PC-3 (cell line): Measurements from ENCODE around the gene APBA2. TPM values are rescaled to one million over a fixed set of nuclear protein-coding genes. Genes with fewer than 3 reads are reported as not detected.
A peak's percentile ranks its signal among the peaks of the same experiment; 100 is the strongest.

Source experiments
- ATAC-seq: fragments of 200-7000 bp; cut with Tn5 transposase; 2 replicates; pipeline ENCODE4 v1.9.1; 2020; ENCODE audit warnings: mild to moderate bottlenecking, moderate library complexity
- BruUV-seq: library from RNA; stranded (reverse); fragments of 400-500 nt; replicated peaks from 2 replicates; lab custom pipeline; 2021; lab: Mats Ljungman, UMichigan
- CTCF ChIA-PET: fragments of 300-600 bp; sonication (Branson Sonifier 250); formaldehyde crosslinking; loops from one replicate; lab custom pipeline; 2022; ENCODE audit warnings: antibody characterized with exemption; lab: Charles Lee
- POLR2A ChIA-PET: fragments of 300-600 bp; sonication (Branson Sonifier 250); formaldehyde crosslinking; loops from one replicate; lab custom pipeline; 2022; ENCODE audit warnings: antibody characterized with exemption; ENCODE audit not compliant: unreplicated experiment; lab: Charles Lee
- DNase-seq: peaks from one replicate; pipeline ENCODE4 v3.0.0-alpha.2; 2015
- H2AFZ ChIP-seq: fragments of 300-600 bp; sonication (generic); 2 replicates; pipeline ENCODE4 v1.6.0; 2016; ENCODE audit warnings: antibody characterized with exemption, low read length
- H3F3A ChIP-seq: fragments of 300-600 bp; sonication (generic); one replicate; pipeline ENCODE4 v1.6.0; 2017; ENCODE audit warnings: antibody characterized with exemption, low read length, control low read depth, mild to moderate bottlenecking; ENCODE audit not compliant: unreplicated experiment
- H3K27ac ChIP-seq: fragments of 300-600 bp; sonication (generic); 2 replicates; pipeline ENCODE4 v1.5.1; 2016; ENCODE audit warnings: mild to moderate bottlenecking, low read length
- H3K27me3 ChIP-seq: fragments of 300-600 bp; sonication (generic); 2 replicates; pipeline ENCODE4 v1.6.1; 2016; ENCODE audit warnings: low read length, mixed read lengths
- H3K36me3 ChIP-seq: fragments of 300-600 bp; sonication (generic); 2 replicates; pipeline ENCODE4 v1.6.1; 2016; ENCODE audit warnings: low read depth, mixed run types, low read length, mixed read lengths
- H3K4me1 ChIP-seq: fragments of 300-600 bp; sonication (generic); 2 replicates; pipeline ENCODE4 v1.5.1; 2016; ENCODE audit warnings: low read length; ENCODE audit not compliant: insufficient read depth
- H3K4me2 ChIP-seq: fragments of 300-600 bp; sonication (generic); 2 replicates; pipeline ENCODE4 v1.6.0; 2016; ENCODE audit warnings: low read length
- H3K4me3 ChIP-seq: fragments of 300-600 bp; sonication (generic); 2 replicates; pipeline ENCODE4 v1.5.1; 2016; ENCODE audit warnings: mild to moderate bottlenecking, low read length, mixed read lengths
- H3K79me2 ChIP-seq: fragments of 300-600 bp; sonication (generic); 2 replicates; pipeline ENCODE4 v1.6.1; 2017; ENCODE audit warnings: low read length, mixed read lengths
- H3K9ac ChIP-seq: fragments of 300-600 bp; sonication (generic); 2 replicates; pipeline ENCODE4 v1.6.0; 2016; ENCODE audit warnings: mild to moderate bottlenecking, low read length
- H3K9me2 ChIP-seq: fragments of 300-600 bp; sonication (generic); replicated peaks from 2 replicates; pipeline ENCODE4 v1.6.1; 2016; ENCODE audit warnings: mixed run types, low read length, mixed read lengths
- H3K9me3 ChIP-seq: fragments of 300-600 bp; sonication (generic); 2 replicates; pipeline ENCODE4 v1.6.1; 2016; ENCODE audit warnings: low read length, mixed read lengths
- H4K20me1 ChIP-seq: fragments of 300-600 bp; sonication (generic); 2 replicates; pipeline ENCODE4 v1.6.1; 2016; ENCODE audit warnings: low read length, mixed read lengths
- CTCF ChIP-seq: fragments of 300-600 bp; sonication (generic); conservative IDR thresholded peaks from 2 replicates; pipeline ENCODE4 v1.5.1; 2017; ENCODE audit warnings: antibody characterized with exemption, low read depth, mild to moderate bottlenecking, low read length
- EZH2 ChIP-seq: fragments of 300-600 bp; sonication (generic); IDR thresholded peaks from one replicate; pipeline ENCODE4 v1.6.1; 2017; ENCODE audit warnings: antibody characterized with exemption, mild to moderate bottlenecking, low read length; ENCODE audit not compliant: unreplicated experiment
- EZH2phosphoT487 ChIP-seq: fragments of 300-600 bp; sonication (generic); IDR thresholded peaks from 2 replicates; pipeline ENCODE4 v1.6.1; 2018; ENCODE audit warnings: mild to moderate bottlenecking, antibody characterized with exemption, low read length, borderline replicate concordance
- intact Hi-C: fragments of 100-400 bp; cut with micrococcal nuclease; formaldehyde crosslinking; loops from 2 replicates; pipeline ENCODE4 v1.9.0; 2023
- total RNA-seq: library from RNA; depleted of rRNA; stranded (reverse); fragments of >200 nt; gene quantifications from 2 replicates; pipeline ENCODE4 v1.2.3, GENCODE V29; 2014

The APBA2 gene
- total RNA-seq, 1 experiment from 2014 or later, result 61.7 TPM

GRCh38 chr15:28967066-28967465, 81.3 kb downstream of the APBA2 start:
- TF ChIP-seq EZH2phosphoT487 (no peak), EZH2 (no peak), CTCF (no peak)
- Histone ChIP-seq H3K9me2 (no peaks in the 10 kb centered on the region), H3K27ac (no peak overlapping the region), H3K4me1 (peaks cover 5% of the 10 kb centered on the region; the same call in 1 of the 2 replicates), H3K79me2 (no peaks in the 10 kb centered on the region), H4K20me1 (no peaks in the 10 kb centered on the region), H3K36me3 (no peaks in the 10 kb centered on the region), H3F3A (no peaks in the 10 kb centered on the region), H3K4me2 (no peak overlapping the region), H3K9ac (no peak overlapping the region), H3K4me3 (no peak overlapping the region), H3K27me3 (no peaks in the 10 kb centered on the region), H2AFZ (no peak overlapping the region), H3K9me3 (no peaks in the 10 kb centered on the region)
- DNase-seq (peak; percentile 16), ATAC-seq (peak; percentile 62)
- intact Hi-C loops, result no loop called here
- ChIA-PET CTCF (no interaction called here), POLR2A (no interaction called here)
- no TSS peak for BruUV-seq

- Histone ChIP-seq H3K4me3 (no peak overlapping the region), H3K9ac (no peak overlapping the region), H3K79me2 (no peaks in the 10 kb centered on the region), H3K27ac (no peak overlapping the region), H3K36me3 (no peaks in the 10 kb centered on the region), H4K20me1 (no peaks in the 10 kb centered on the region), H3K4me2 (no peak overlapping the region), H3K27me3 (no peaks in the 10 kb centered on the region), H2AFZ (no peak overlapping the region), H3K9me2 (no peaks in the 10 kb centered on the region), H3K9me3 (no peaks in the 10 kb centered on the region), H3F3A (no peaks in the 10 kb centered on the region), H3K4me1 (peaks cover 5% of the 10 kb centered on the region; the same call in 1 of the 2 replicates)
- no peak for ATAC-seq
- ChIA-PET CTCF (no interaction called here), POLR2A (no interaction called here)
- DNase-seq, result no peak
- TF ChIP-seq EZH2phosphoT487 (no peak), CTCF (no peak), EZH2 (no peak)
- intact Hi-C loops, result no loop called here
- no TSS peak for BruUV-seq
Measured at GRCh38 chr15:28967990-28968389, 82.2 kb downstream of the APBA2 start.

GRCh38 chr15:28969511-28970085, 83.8 kb downstream of the APBA2 start:
- BruUV-seq, result no TSS peak
- no peak overlapping the region for H3K27ac ChIP-seq
- no peak overlapping the region for H3K4me3 ChIP-seq
- H3K36me3 ChIP-seq, result no peaks in the 10 kb centered on the region
- H2AFZ ChIP-seq, result no peak overlapping the region
- H3K79me2 ChIP-seq, result no peaks in the 10 kb centered on the region
- CTCF ChIA-PET, result no interaction called here
- intact Hi-C loops, result no loop called here
- TF ChIP-seq EZH2phosphoT487 (no peak), CTCF (no peak), EZH2 (no peak)
- H3K9me2 ChIP-seq, result no peaks in the 10 kb centered on the region
- H3K27me3 ChIP-seq, result no peaks in the 10 kb centered on the region
- DNase-seq (no peak), ATAC-seq (peak; percentile 45; the same call in 1 of the 2 replicates)
- POLR2A ChIA-PET, result no interaction called here
- H3K4me2 ChIP-seq, result no peak overlapping the region
- no peaks in the 10 kb centered on the region for H3F3A ChIP-seq
- no peak overlapping the region for H3K9ac ChIP-seq
- H3K4me1 ChIP-seq, result peaks cover 5% of the 10 kb centered on the region; the same call in 1 of the 2 replicates
- H3K9me3 ChIP-seq, result no peaks in the 10 kb centered on the region
- H4K20me1 ChIP-seq, result no peaks in the 10 kb centered on the region
